NOMO-1 (cell line): ENCODE data around the gene CLDN34.

Experiments used
- DNase-seq, 2 experiments: peaks; one replicate each; lab custom pipeline; 2025; ENCODE audit not compliant: unreplicated experiment in 2 of 2; lab: John Stamatoyannopoulos, UW

CLDN34 gene

GRCh38 chrX:9977635-9978034, 10.5 kb downstream of the CLDN34 start:
- no peak for DNase-seq

- DNase-seq: no peak
These were observed 13.2 kb downstream of the CLDN34 start for GRCh38 chrX:9980401-9980800.

GRCh38 chrX:9980927-9981326, 13.8 kb downstream of the CLDN34 start:
- DNase-seq: peak in 1 of 2 experiments; percentile 18

- no peak for DNase-seq
These were observed 16.3 kb downstream of the CLDN34 start for GRCh38 chrX:9983441-9983840.

GRCh38 chrX:9983846-9984245, 16.7 kb downstream of the CLDN34 start:
- no peak for DNase-seq

- DNase-seq: peak in 1 of 2 experiments; percentile 4
These were observed 21.6 kb downstream of the CLDN34 start for GRCh38 chrX:9988762-9989161.

- DNase-seq: no peak
These were observed 24.9 kb downstream of the CLDN34 start for GRCh38 chrX:9992061-9992460.

- DNase-seq: no peak
These were observed 25.6 kb downstream of the CLDN34 start for GRCh38 chrX:9992724-9993123.

- peak; percentile 32 to 34 for DNase-seq
These were observed 28.7 kb downstream of the CLDN34 start for GRCh38 chrX:9995855-9996339.

GRCh38 chrX:9997041-9997440, 29.9 kb downstream of the CLDN34 start:
- no peak for DNase-seq

GRCh38 chrX:9997524-9997923, 30.4 kb downstream of the CLDN34 start:
- DNase-seq: no peak

- no peak for DNase-seq
These were observed 34.3 kb downstream of the CLDN34 start for GRCh38 chrX:10001496-10001895.

GRCh38 chrX:10004832-10005475, 37.8 kb downstream of the CLDN34 start:
- DNase-seq: no peak

- DNase-seq: no peak
These were observed 38.9 kb downstream of the CLDN34 start for GRCh38 chrX:10006086-10006485.

- no peak for DNase-seq
These were observed 39.6 kb downstream of the CLDN34 start for GRCh38 chrX:10006770-10007169.

- no peak for DNase-seq
These were observed 40.5 kb downstream of the CLDN34 start for GRCh38 chrX:10007621-10008020.

GRCh38 chrX:10008483-10009056, 41.4 kb downstream of the CLDN34 start:
- no peak for DNase-seq

GRCh38 chrX:10009741-10010140, 42.6 kb downstream of the CLDN34 start:
- DNase-seq: no peak

GRCh38 chrX:10010686-10011085, 43.5 kb downstream of the CLDN34 start:
- DNase-seq: peak in 1 of 2 experiments; percentile 24

GRCh38 chrX:10011261-10011931, 44.2 kb downstream of the CLDN34 start:
- DNase-seq: no peak

GRCh38 chrX:10011991-10012390, 44.8 kb downstream of the CLDN34 start:
- DNase-seq: no peak
